Gastroesophageal sphincter (tissue), 3 donors: ENCODE measurements around the gene TRIP12.

Experiments
- POLR2A ChIP-seq, 2 donors: fragments of 450-650 bp; IDR thresholded peaks; one replicate each; pipeline ENCODE4 v1.6.1; 2017; ENCODE audit warnings: antibody characterized with exemption in 2 of 2, mild to moderate bottlenecking in 2 of 2, moderate library complexity in 1 of 2
- POLR2AphosphoS5 ChIP-seq: sonication (generic); formaldehyde crosslinking; IDR thresholded peaks from one replicate; pipeline ENCODE4 v1.6.1; 2017; ENCODE audit warnings: antibody characterized with exemption
- TF ChIP-seq, protein P1 (sequence below), 4 experiments: fragments of 200-600 bp in 2 of 4; fragments of 450-650 bp in 2 of 4; sonication (generic) in 1 of 4; IDR thresholded peaks; one replicate each; pipeline ENCODE4 v1.5.1; 2017 to 2019; ENCODE audit warnings: antibody characterized with exemption in 4 of 4, mild to moderate bottlenecking in 2 of 4, moderate library complexity in 2 of 4

DNA sequence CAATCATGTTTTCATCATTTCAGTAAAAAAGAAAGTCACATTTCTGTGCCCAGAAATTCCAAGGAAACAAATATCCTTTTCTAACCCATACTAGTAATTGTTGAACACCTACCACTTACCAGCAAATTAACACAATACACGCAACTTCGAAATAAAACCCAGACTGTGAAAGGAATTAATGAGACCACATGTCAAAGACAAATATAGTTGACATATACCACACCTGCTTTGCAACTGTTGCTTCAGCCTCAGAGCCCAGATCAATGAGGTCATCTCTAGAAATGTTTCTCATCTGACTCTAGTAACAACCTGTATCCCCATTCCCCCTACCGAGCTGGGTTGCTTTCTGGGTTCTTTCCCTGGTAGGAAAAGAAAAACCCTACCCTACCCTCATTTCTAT, 52.6 kb downstream of the TRIP12 start:
- TF ChIP-seq, protein P1, sequence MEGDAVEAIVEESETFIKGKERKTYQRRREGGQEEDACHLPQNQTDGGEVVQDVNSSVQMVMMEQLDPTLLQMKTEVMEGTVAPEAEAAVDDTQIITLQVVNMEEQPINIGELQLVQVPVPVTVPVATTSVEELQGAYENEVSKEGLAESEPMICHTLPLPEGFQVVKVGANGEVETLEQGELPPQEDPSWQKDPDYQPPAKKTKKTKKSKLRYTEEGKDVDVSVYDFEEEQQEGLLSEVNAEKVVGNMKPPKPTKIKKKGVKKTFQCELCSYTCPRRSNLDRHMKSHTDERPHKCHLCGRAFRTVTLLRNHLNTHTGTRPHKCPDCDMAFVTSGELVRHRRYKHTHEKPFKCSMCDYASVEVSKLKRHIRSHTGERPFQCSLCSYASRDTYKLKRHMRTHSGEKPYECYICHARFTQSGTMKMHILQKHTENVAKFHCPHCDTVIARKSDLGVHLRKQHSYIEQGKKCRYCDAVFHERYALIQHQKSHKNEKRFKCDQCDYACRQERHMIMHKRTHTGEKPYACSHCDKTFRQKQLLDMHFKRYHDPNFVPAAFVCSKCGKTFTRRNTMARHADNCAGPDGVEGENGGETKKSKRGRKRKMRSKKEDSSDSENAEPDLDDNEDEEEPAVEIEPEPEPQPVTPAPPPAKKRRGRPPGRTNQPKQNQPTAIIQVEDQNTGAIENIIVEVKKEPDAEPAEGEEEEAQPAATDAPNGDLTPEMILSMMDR (IDR thresholded peaks at IDR 0.05), result no peak
- no peak for TF ChIP-seq POLR2AphosphoS5
- no peak for TF ChIP-seq POLR2A (IDR thresholded peaks at IDR 0.05)
